OCI-LY7 (cell line): ENCODE measurements around the gene DBNDD1. TPM values are rescaled to one million over a fixed set of nuclear protein-coding genes. Genes with fewer than 3 reads are reported as not detected.

Experiments
- BruUV-seq: library from RNA; stranded (reverse); fragments of 400-500 nt; replicated peaks from 2 replicates; lab custom pipeline; 2021; lab: Mats Ljungman, UMichigan
- CTCF ChIA-PET: fragments of 300-600 bp; sonication (Branson Sonifier 250); formaldehyde crosslinking; loops from one replicate; lab custom pipeline; 2022; ENCODE audit warnings: antibody characterized with exemption; ENCODE audit not compliant: unreplicated experiment; lab: Charles Lee
- POLR2A ChIA-PET: fragments of 300-600 bp; sonication (Branson Sonifier 250); formaldehyde crosslinking; loops from one replicate; lab custom pipeline; 2022; ENCODE audit warnings: antibody characterized with exemption; lab: Charles Lee
- DNase-seq: peaks from one replicate; pipeline ENCODE4 v3.0.0-alpha.2; 2015; ENCODE audit warnings: low spot score
- H2AFZ ChIP-seq: fragments of 200-600 bp; sonication (generic), shearing (Covaris generic); 2 replicates; pipeline ENCODE4 v1.6.1; 2014; ENCODE audit warnings: mild to moderate bottlenecking, antibody characterized with exemption, low read length, moderate library complexity
- H3K27ac ChIP-seq: fragments of 200-600 bp; sonication (generic); 2 replicates; pipeline ENCODE4 v1.5.1; 2014; ENCODE audit warnings: mixed run types, low read depth, mild to moderate bottlenecking, moderate library complexity, low read length, inconsistent platforms; ENCODE audit not compliant: poor library complexity, severe bottlenecking
- H3K36me3 ChIP-seq: fragments of 200-600 bp; sonication (generic); 2 replicates; pipeline ENCODE4 v1.6.1; 2014; ENCODE audit warnings: mild to moderate bottlenecking, antibody characterized with exemption, low read length, moderate library complexity, mixed read lengths; ENCODE audit not compliant: insufficient read depth
- H3K4me1 ChIP-seq: fragments of 200-600 bp; sonication (generic); 2 replicates; pipeline ENCODE4 v1.5.1; 2014; ENCODE audit warnings: mild to moderate bottlenecking, low read length; ENCODE audit not compliant: insufficient read depth, poor library complexity, severe bottlenecking
- H3K4me2 ChIP-seq: fragments of 200-600 bp; sonication (generic); 2 replicates; pipeline ENCODE4 v1.6.1; 2014; ENCODE audit warnings: mild to moderate bottlenecking, low read length
- H3K4me3 ChIP-seq: fragments of 200-600 bp; sonication (generic); 2 replicates; pipeline ENCODE4 v1.5.1; 2014; ENCODE audit warnings: mild to moderate bottlenecking, low read depth, low read length; ENCODE audit not compliant: poor library complexity, severe bottlenecking
- H3K79me2 ChIP-seq: fragments of 200-600 bp; sonication (generic); 2 replicates; pipeline ENCODE4 v1.6.1; 2016; ENCODE audit warnings: low read depth, mild to moderate bottlenecking, low read length, moderate library complexity, mixed read lengths; ENCODE audit not compliant: insufficient read depth
- H3K9me2 ChIP-seq: fragments of 200-600 bp; sonication (generic); 2 replicates; pipeline ENCODE4 v1.6.1; 2016; ENCODE audit warnings: mild to moderate bottlenecking, low read length, mixed read lengths; ENCODE audit not compliant: insufficient read depth
- H3K9me3 ChIP-seq: fragments of 200-600 bp; sonication (generic); 2 replicates; pipeline ENCODE4 v1.6.1; 2014; ENCODE audit warnings: mild to moderate bottlenecking, mixed run types, low read length, mixed read lengths
- H4K20me1 ChIP-seq: fragments of 200-600 bp; sonication (generic); 2 replicates; pipeline ENCODE4 v1.6.1; 2014; ENCODE audit warnings: mild to moderate bottlenecking, antibody characterized with exemption, low read length, moderate library complexity, mixed read lengths; ENCODE audit not compliant: insufficient read depth
- EZH2phosphoT487 ChIP-seq: fragments of 200-600 bp; sonication (generic); IDR thresholded peaks from 2 replicates; pipeline ENCODE4 v1.6.1; 2018; ENCODE audit warnings: low read depth, borderline replicate concordance, mild to moderate bottlenecking, mixed run types, antibody characterized with exemption, low read length, moderate library complexity, mixed read lengths
- intact Hi-C: fragments of 100-400 bp; cut with micrococcal nuclease; formaldehyde crosslinking; loops from one replicate; pipeline ENCODE4 v1.10.0; 2022; ENCODE audit not compliant: unreplicated experiment
- total RNA-seq, 2 experiments: library from RNA; depleted of rRNA in 1 of 2; stranded (reverse); fragments of >200 nt in 1 of 2; shearing (Covaris generic) in 1 of 2; gene quantifications; 2 replicates each; pipeline ENCODE4 v1.2.3, GENCODE V29; 2014 to 2022
- TF ChIP-seq, protein P1 (sequence below): fragments of 200-600 bp; sonication (generic); conservative IDR thresholded peaks from 2 replicates; pipeline ENCODE4 v1.5.1; 2014; ENCODE audit warnings: mild to moderate bottlenecking, antibody characterized with exemption, low read length, moderate library complexity, mixed read lengths

The DBNDD1 gene
- total RNA-seq, 2 experiments from 2014 or later, result 0.57 to 0.98 TPM

DNA sequence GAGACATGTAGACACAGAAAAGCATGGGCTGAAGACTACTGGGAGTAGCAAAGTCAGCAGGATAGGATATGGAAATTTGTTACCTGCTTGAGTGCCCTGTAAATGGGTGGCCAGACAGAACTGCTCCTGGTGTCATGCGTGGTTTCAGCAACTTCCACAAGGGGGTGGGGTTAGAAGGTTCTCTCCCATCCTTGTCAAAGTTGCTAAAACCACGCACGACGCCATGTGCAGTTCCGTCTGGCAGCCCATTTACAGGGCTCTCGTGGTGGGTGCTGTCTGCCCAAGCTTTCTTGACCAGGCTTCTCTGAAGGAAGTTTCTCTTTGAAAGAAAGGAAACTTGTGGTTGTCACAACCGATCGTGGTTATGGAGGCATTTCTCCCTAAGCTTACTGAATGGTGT lies 6.9 kb upstream of the DBNDD1 start:
- ChIA-PET POLR2A (no interaction called here), CTCF (no interaction called here)
- TF ChIP-seq, protein P1, sequence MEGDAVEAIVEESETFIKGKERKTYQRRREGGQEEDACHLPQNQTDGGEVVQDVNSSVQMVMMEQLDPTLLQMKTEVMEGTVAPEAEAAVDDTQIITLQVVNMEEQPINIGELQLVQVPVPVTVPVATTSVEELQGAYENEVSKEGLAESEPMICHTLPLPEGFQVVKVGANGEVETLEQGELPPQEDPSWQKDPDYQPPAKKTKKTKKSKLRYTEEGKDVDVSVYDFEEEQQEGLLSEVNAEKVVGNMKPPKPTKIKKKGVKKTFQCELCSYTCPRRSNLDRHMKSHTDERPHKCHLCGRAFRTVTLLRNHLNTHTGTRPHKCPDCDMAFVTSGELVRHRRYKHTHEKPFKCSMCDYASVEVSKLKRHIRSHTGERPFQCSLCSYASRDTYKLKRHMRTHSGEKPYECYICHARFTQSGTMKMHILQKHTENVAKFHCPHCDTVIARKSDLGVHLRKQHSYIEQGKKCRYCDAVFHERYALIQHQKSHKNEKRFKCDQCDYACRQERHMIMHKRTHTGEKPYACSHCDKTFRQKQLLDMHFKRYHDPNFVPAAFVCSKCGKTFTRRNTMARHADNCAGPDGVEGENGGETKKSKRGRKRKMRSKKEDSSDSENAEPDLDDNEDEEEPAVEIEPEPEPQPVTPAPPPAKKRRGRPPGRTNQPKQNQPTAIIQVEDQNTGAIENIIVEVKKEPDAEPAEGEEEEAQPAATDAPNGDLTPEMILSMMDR, result 0 out of 2 replicates have a peak, but pooled peaks have one; percentile 8
- TF ChIP-seq EZH2phosphoT487, result no peak
- DNase-seq, result no peak
- Histone ChIP-seq H3K4me3 (no peak overlapping the region), H3K9me2 (no peaks in the 10 kb centered on the region), H3K79me2 (no peaks in the 10 kb centered on the region), H3K27ac (no peak overlapping the region), H4K20me1 (no peaks in the 10 kb centered on the region), H3K4me2 (peak overlapping the region; percentile 14; the same call in 1 of the 2 replicates), H3K9me3 (no peaks in the 10 kb centered on the region), H3K36me3 (no peaks in the 10 kb centered on the region), H3K4me1 (peaks cover 23% of the 10 kb centered on the region), H2AFZ (no peak overlapping the region)
- BruUV-seq, result no TSS peak
- intact Hi-C loops, result no loop called here

DNA sequence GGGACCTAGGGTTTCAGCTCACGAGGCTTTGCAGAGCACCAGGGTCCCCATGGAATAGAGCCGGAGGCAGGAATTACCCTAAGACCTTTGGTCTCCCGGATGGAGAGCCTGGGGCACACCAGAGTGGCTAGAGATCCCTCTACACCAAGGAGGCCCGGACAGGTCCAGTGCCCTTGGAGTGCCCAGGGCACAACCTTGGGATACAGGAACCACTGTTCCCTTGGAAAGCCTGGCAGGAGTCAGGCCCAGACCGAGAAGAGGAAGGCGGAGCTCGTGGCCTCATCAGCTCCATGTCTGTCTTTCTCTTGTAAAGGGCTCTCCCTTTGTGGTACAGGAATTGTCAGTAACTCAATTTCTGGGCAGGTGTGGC lies 3.8 kb upstream of the DBNDD1 start:
- peaks cover 39% of the 10 kb centered on the region for H3K4me1 ChIP-seq
- no peaks in the 10 kb centered on the region for H3K9me3 ChIP-seq
- POLR2A ChIA-PET, result interaction anchor here (0.6 kb wide), 1 partner anchor 51 kb away, joined by 4 read pairs; no protein-coding TSS in a partner anchor
- CTCF ChIA-PET, result no interaction called here
- peak overlapping the region; percentile 74 for H3K4me3 ChIP-seq
- no peaks in the 10 kb centered on the region for H4K20me1 ChIP-seq
- no TSS peak for BruUV-seq
- H3K36me3 ChIP-seq, result no peaks in the 10 kb centered on the region
- intact Hi-C loops, result no loop called here
- no peak for DNase-seq
- H3K79me2 ChIP-seq, result no peaks in the 10 kb centered on the region
- no peak overlapping the region for H2AFZ ChIP-seq
- H3K9me2 ChIP-seq, result no peaks in the 10 kb centered on the region
- H3K4me2 ChIP-seq, result peak overlapping the region; percentile 80
- TF ChIP-seq, protein P1, result no peak
- TF ChIP-seq EZH2phosphoT487, result no peak
- H3K27ac ChIP-seq, result no peak overlapping the region

DNA sequence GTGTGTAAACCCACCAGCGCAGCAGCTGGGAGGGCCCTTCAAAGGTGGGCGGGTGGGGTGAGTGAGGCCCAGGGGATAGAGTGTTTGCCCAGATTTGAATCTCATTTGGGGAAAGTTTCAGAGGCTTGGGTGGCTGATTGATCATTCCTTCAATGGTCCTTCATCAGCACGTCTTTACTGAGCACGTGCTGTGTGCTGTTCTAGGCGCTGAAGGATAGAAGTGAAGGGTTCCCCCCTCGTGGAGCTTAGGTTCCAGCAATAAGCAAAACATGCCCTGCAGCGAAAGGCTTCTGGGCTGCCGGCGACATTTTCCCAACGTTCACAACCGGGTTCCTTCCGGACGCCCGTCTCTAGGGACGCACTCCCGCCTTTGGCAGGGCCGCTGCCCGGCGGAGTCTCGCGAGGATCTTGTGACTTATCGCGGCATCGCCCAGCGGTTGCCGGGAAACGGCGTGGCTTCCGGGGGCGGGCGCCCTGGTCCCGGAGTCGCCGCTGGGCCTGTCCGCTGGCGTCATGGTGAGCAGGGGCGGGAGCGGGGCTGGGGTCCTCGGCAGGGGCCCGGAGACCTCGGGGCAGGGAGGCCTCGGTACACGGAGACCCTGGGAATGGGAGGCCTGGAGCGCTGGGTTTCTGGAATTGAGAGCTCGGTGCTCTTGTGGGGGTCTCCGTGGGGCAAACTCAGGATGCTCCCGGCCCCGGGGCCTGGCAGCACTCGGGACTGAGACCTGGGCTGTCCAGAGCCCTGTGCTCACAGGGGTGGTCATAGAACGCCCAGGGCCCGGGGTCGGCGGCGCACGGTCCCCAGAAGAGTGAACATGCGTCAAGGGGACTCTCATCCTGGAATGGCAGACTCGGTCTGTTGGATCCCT lies 3.2 kb upstream of the DBNDD1 start:
- Histone ChIP-seq H3K4me2 (peak overlapping the region; percentile 80), H3K27ac (peak overlapping the region; percentile 39), H3K79me2 (no peaks in the 10 kb centered on the region), H3K9me3 (no peaks in the 10 kb centered on the region), H3K4me3 (peak overlapping the region; percentile 74), H3K9me2 (no peaks in the 10 kb centered on the region), H3K4me1 (peaks cover 39% of the 10 kb centered on the region), H3K36me3 (no peaks in the 10 kb centered on the region), H2AFZ (peak overlapping the region; percentile 56), H4K20me1 (no peaks in the 10 kb centered on the region)
- no TSS peak for BruUV-seq
- TF ChIP-seq, protein P1, result no peak
- TF ChIP-seq EZH2phosphoT487, result no peak
- CTCF ChIA-PET, result no interaction called here
- DNase-seq, result peak; percentile 84
- POLR2A ChIA-PET, result interaction anchor here (0.7 kb wide), 1 partner anchor 15 kb away, joined by 3 read pairs; no protein-coding TSS in a partner anchor
- intact Hi-C loops, result no loop called here
